WTC11 (cell line): Measurements from ENCODE around the gene NANOGP8. TPM values are rescaled to one million over a fixed set of nuclear protein-coding genes. Genes with fewer than 3 reads are reported as not detected.

Experiments
- ATAC-seq: fragments of 200-7000 bp; cut with Tn5 transposase; 2 replicates; pipeline ENCODE4 v1.10.0; 2021; ENCODE audit warnings: mild to moderate bottlenecking, moderate library complexity
- CTCF ChIA-PET: fragments of 300-600 bp; sonication (Branson Sonifier 250); formaldehyde crosslinking; loops from one replicate; lab custom pipeline; 2021; ENCODE audit warnings: antibody characterized with exemption; lab: Charles Lee
- POLR2A ChIA-PET: fragments of 350-600 bp; sonication (Branson Sonifier 250); formaldehyde crosslinking; loops from one replicate; lab custom pipeline; 2021; ENCODE audit warnings: antibody characterized with exemption; lab: Charles Lee
- DNase-seq: peaks from one replicate; pipeline ENCODE4 v3.0.0; 2021; ENCODE audit warnings: low spot score
- H3K27ac Mint-ChIP-seq: 2 replicates; pipeline ENCODE4 v1.8.0; 2021; ENCODE audit warnings: mixed read lengths
- H3K27me3 Mint-ChIP-seq: 2 replicates; pipeline ENCODE4 v1.8.0; 2021; ENCODE audit warnings: low read depth, mild to moderate bottlenecking, moderate library complexity, mixed read lengths
- H3K36me3 Mint-ChIP-seq: 2 replicates; pipeline ENCODE4 v1.8.0; 2021; ENCODE audit warnings: mixed read lengths
- H3K4me1 Mint-ChIP-seq: 2 replicates; pipeline ENCODE4 v1.8.0; 2022; ENCODE audit warnings: mixed read lengths
- H3K4me3 Mint-ChIP-seq: 2 replicates; pipeline ENCODE4 v1.8.0; 2021; ENCODE audit warnings: mild to moderate bottlenecking, moderate library complexity, mixed read lengths
- H3K9me3 Mint-ChIP-seq: 2 replicates; pipeline ENCODE4 v1.8.0; 2021; ENCODE audit warnings: mixed read lengths
- ATF1 ChIP-seq: sonication (generic); formaldehyde crosslinking; IDR thresholded peaks from 2 replicates; pipeline ENCODE4 v1.8.1; 2023; ENCODE audit warnings: mild to moderate bottlenecking, moderate library complexity, missing genetic modification reagents
- CREB1 ChIP-seq: sonication (generic); formaldehyde crosslinking; IDR thresholded peaks from 2 replicates; pipeline ENCODE4 v1.8.0; 2023; ENCODE audit warnings: mild to moderate bottlenecking, missing genetic modification reagents
- EMX1 ChIP-seq: fragments of 250-450 bp; sonication (Bioruptor Pico); IDR thresholded peaks from 2 replicates; pipeline ENCODE4 v1.8.0; 2021; ENCODE audit warnings: mild to moderate bottlenecking
- ETV6 ChIP-seq: sonication (generic); formaldehyde crosslinking; IDR thresholded peaks from 2 replicates; pipeline ENCODE4 v1.8.1; 2022; ENCODE audit warnings: mild to moderate bottlenecking, missing genetic modification reagents
- FOXJ3 ChIP-seq: sonication (generic); formaldehyde crosslinking; IDR thresholded peaks from 2 replicates; pipeline ENCODE4 v1.9.0; 2021; ENCODE audit warnings: missing genetic modification reagents, mild to moderate bottlenecking, borderline replicate concordance
- FOXP1 ChIP-seq: sonication (generic); formaldehyde crosslinking; IDR thresholded peaks from 2 replicates; pipeline ENCODE4 v1.8.0; 2022; ENCODE audit warnings: missing genetic modification reagents, mild to moderate bottlenecking, moderate library complexity, borderline replicate concordance
- JAZF1 ChIP-seq: fragments of 250-450 bp; sonication (Bioruptor Pico); IDR thresholded peaks from 2 replicates; pipeline ENCODE4 v1.9.0; 2021; ENCODE audit warnings: moderate library complexity, mild to moderate bottlenecking, inconsistent platforms
- MXD4 ChIP-seq: fragments of 250-450 bp; sonication (Bioruptor Pico); IDR thresholded peaks from 2 replicates; pipeline ENCODE4 v1.8.0; 2021; ENCODE audit warnings: mild to moderate bottlenecking, moderate library complexity, borderline replicate concordance
- NR3C1 ChIP-seq: sonication (generic); formaldehyde crosslinking; conservative IDR thresholded peaks from 2 replicates; pipeline ENCODE4 v1.8.1; 2023; ENCODE audit warnings: low read depth, mild to moderate bottlenecking, missing genetic modification reagents
- OVOL2 ChIP-seq: fragments of 250-450 bp; sonication (Bioruptor Pico); IDR thresholded peaks from 2 replicates; pipeline ENCODE4 v1.9.0; 2021; ENCODE audit warnings: mild to moderate bottlenecking, borderline replicate concordance
- RELA ChIP-seq: sonication (generic); formaldehyde crosslinking; IDR thresholded peaks from 2 replicates; pipeline ENCODE4 v1.8.1; 2022; ENCODE audit warnings: missing genetic modification reagents, mild to moderate bottlenecking, borderline replicate concordance
- SMAD3 ChIP-seq: sonication (generic); formaldehyde crosslinking; IDR thresholded peaks from 2 replicates; pipeline ENCODE4 v1.8.0; 2022; ENCODE audit warnings: missing genetic modification reagents, mild to moderate bottlenecking, borderline replicate concordance
- SMAD4 ChIP-seq: sonication (generic); formaldehyde crosslinking; IDR thresholded peaks from 2 replicates; pipeline ENCODE4 v1.8.0; 2022; ENCODE audit warnings: mild to moderate bottlenecking, missing genetic modification reagents
- SOX15 ChIP-seq: fragments of 250-450 bp; sonication (Bioruptor Pico); IDR thresholded peaks from 2 replicates; pipeline ENCODE4 v1.9.0; 2021; ENCODE audit warnings: mild to moderate bottlenecking
- TP53 ChIP-seq: sonication (generic); formaldehyde crosslinking; IDR thresholded peaks from 2 replicates; pipeline ENCODE4 v1.8.1; 2023; ENCODE audit warnings: mild to moderate bottlenecking, missing genetic modification reagents
- ZNF121 ChIP-seq: sonication (generic); formaldehyde crosslinking; IDR thresholded peaks from 2 replicates; pipeline ENCODE4 v1.8.0; 2023; ENCODE audit warnings: missing genetic modification reagents
- ZNF423 ChIP-seq: fragments of 250-450 bp; sonication (Bioruptor Pico); IDR thresholded peaks from 2 replicates; pipeline ENCODE4 v2.1.2; 2022; ENCODE audit warnings: mild to moderate bottlenecking, moderate library complexity
- total RNA-seq: library from RNA; stranded (reverse); gene quantifications from 3 replicates; pipeline ENCODE4 v1.2.3, GENCODE V29; 2021
- TF ChIP-seq, protein P1 (sequence below): sonication (generic); formaldehyde crosslinking; IDR thresholded peaks from 2 replicates; pipeline ENCODE4 v1.8.1; 2023; ENCODE audit warnings: mild to moderate bottlenecking, moderate library complexity, missing genetic modification reagents
- TF ChIP-seq, protein P2 (sequence below): sonication (generic); formaldehyde crosslinking; IDR thresholded peaks from 2 replicates; pipeline ENCODE4 v1.8.1; 2022; ENCODE audit warnings: low read depth, mild to moderate bottlenecking, moderate library complexity, missing genetic modification reagents, borderline replicate concordance
- TF ChIP-seq, protein P3 (sequence below): sonication (generic); formaldehyde crosslinking; IDR thresholded peaks from 2 replicates; pipeline ENCODE4 v1.8.1; 2023; ENCODE audit warnings: mild to moderate bottlenecking, missing genetic modification reagents, moderate library complexity
- TF ChIP-seq, protein P4 (sequence below): sonication (generic); formaldehyde crosslinking; IDR thresholded peaks from 2 replicates; pipeline ENCODE4 v1.8.0; 2022; ENCODE audit warnings: mild to moderate bottlenecking, missing genetic modification reagents
- TF ChIP-seq, protein P5 (sequence below): fragments of 250-450 bp; sonication (Bioruptor Pico); IDR thresholded peaks from 2 replicates; pipeline ENCODE4 v1.9.0; 2021; ENCODE audit warnings: moderate library complexity, mild to moderate bottlenecking, inconsistent platforms, borderline replicate concordance
- TF ChIP-seq, protein P6 (sequence below): fragments of 250-450 bp; sonication (Bioruptor Pico); IDR thresholded peaks from 2 replicates; pipeline ENCODE4 v1.8.0; 2021; ENCODE audit warnings: mild to moderate bottlenecking
- TF ChIP-seq, protein P7 (sequence below): sonication (generic); formaldehyde crosslinking; IDR thresholded peaks from 2 replicates; pipeline ENCODE4 v1.8.1; 2022; ENCODE audit warnings: low read depth, missing genetic modification reagents, borderline replicate concordance

NANOGP8 gene
- total RNA-seq, 1 experiment from 2014 or later = 2.1 TPM

DNA sequence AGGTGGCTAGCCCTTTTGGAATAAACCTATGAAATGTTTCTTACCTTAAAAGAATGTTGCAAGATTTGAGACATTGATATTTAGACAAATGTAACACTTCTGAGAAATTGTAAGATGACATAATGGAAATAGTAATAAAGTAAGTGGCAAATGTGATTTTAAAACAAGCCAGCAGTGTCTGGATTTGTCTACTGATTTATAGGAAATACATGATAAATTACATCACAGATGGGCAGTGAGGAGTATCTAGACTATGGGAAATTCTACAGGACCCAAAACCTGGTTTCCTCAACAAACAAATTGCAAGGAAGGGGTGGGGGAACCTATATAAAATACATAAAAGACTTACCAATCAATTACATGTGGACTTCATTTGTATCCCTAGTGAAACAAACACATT, 37.1 kb downstream of the NANOGP8 start:
- Mint-ChIP-seq H3K4me3 (no peak overlapping the region), H3K36me3 (peaks cover 8% of the 10 kb centered on the region), H3K27ac (no peak overlapping the region), H3K27me3 (no peaks in the 10 kb centered on the region), H3K9me3 (peaks cover 8% of the 10 kb centered on the region), H3K4me1 (peaks cover 15% of the 10 kb centered on the region)
- POLR2A ChIA-PET = no interaction called here
- CTCF ChIA-PET = no interaction called here
- DNase-seq (no peak), ATAC-seq (no peak)
- no peak for TF ChIP-seq NR3C1 (CRISPR knock-in tag)
- TF ChIP-seq ATF1 (CRISPR knock-in tag) = no peak
- no peak for TF ChIP-seq OVOL2
- no peak for TF ChIP-seq FOXP1 (CRISPR knock-in tag)
- TF ChIP-seq SMAD4 (CRISPR knock-in tag) = no peak
- TF ChIP-seq, protein P1, sequence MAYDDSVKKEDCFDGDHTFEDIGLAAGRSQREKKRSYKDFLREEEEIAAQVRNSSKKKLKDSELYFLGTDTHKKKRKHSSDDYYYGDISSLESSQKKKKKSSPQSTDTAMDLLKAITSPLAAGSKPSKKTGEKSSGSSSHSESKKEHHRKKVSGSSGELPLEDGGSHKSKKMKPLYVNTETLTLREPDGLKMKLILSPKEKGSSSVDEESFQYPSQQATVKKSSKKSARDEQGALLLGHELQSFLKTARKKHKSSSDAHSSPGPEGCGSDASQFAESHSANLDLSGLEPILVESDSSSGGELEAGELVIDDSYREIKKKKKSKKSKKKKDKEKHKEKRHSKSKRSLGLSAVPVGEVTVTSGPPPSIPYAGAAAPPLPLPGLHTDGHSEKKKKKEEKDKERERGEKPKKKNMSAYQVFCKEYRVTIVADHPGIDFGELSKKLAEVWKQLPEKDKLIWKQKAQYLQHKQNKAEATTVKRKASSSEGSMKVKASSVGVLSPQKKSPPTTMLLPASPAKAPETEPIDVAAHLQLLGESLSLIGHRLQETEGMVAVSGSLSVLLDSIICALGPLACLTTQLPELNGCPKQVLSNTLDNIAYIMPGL (CRISPR knock-in tag) = no peak
- TF ChIP-seq FOXJ3 (CRISPR knock-in tag) = no peak
- TF ChIP-seq JAZF1 = no peak
- TF ChIP-seq, protein P2, sequence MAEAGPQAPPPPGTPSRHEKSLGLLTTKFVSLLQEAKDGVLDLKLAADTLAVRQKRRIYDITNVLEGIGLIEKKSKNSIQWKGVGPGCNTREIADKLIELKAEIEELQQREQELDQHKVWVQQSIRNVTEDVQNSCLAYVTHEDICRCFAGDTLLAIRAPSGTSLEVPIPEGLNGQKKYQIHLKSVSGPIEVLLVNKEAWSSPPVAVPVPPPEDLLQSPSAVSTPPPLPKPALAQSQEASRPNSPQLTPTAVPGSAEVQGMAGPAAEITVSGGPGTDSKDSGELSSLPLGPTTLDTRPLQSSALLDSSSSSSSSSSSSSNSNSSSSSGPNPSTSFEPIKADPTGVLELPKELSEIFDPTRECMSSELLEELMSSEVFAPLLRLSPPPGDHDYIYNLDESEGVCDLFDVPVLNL (CRISPR knock-in tag) = no peak
- no peak for TF ChIP-seq ZNF121 (CRISPR knock-in tag)
- no peak for TF ChIP-seq ZNF423 (CRISPR knock-in tag)
- no peak for TF ChIP-seq MXD4
- no peak for TF ChIP-seq TP53 (CRISPR knock-in tag)
- TF ChIP-seq SOX15 (CRISPR knock-in tag) = no peak
- no peak for TF ChIP-seq SMAD3 (CRISPR knock-in tag)
- TF ChIP-seq, protein P3, sequence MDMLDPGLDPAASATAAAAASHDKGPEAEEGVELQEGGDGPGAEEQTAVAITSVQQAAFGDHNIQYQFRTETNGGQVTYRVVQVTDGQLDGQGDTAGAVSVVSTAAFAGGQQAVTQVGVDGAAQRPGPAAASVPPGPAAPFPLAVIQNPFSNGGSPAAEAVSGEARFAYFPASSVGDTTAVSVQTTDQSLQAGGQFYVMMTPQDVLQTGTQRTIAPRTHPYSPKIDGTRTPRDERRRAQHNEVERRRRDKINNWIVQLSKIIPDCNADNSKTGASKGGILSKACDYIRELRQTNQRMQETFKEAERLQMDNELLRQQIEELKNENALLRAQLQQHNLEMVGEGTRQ (CRISPR knock-in tag) = no peak

DNA sequence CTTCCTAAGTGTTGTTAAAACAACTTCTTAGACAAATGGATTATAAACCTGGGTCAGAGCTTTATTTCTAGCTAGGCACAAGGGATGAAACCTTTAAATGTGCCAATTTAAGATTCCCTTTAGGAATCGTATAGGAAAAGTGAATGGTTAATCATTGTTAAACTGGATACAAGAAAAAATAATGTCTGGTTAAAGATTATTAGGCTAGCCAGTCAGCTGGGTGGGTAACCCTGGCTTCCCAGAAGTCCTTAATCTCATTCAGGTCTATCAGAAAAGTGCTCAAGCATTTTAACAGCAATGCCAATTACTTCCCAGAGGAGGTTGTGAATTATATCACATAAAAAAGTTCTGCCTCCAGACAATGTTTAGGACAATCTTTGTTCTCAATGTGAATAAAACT, 37.6 kb downstream of the NANOGP8 start:
- DNase-seq (no peak), ATAC-seq (no peak)
- no peak overlapping the region for H3K27ac Mint-ChIP-seq
- no peaks in the 10 kb centered on the region for H3K27me3 Mint-ChIP-seq
- H3K4me3 Mint-ChIP-seq = no peak overlapping the region
- ChIA-PET CTCF (no interaction called here), POLR2A (no interaction called here)
- peaks cover 8% of the 10 kb centered on the region for H3K9me3 Mint-ChIP-seq
- peaks cover 15% of the 10 kb centered on the region for H3K4me1 Mint-ChIP-seq
- H3K36me3 Mint-ChIP-seq = peaks cover 8% of the 10 kb centered on the region
- TF ChIP-seq RELA = no peak
- no peak for TF ChIP-seq EMX1 (CRISPR knock-in tag)
- TF ChIP-seq OVOL2 = no peak
- no peak for TF ChIP-seq FOXP1 (CRISPR knock-in tag)
- TF ChIP-seq, protein P4, sequence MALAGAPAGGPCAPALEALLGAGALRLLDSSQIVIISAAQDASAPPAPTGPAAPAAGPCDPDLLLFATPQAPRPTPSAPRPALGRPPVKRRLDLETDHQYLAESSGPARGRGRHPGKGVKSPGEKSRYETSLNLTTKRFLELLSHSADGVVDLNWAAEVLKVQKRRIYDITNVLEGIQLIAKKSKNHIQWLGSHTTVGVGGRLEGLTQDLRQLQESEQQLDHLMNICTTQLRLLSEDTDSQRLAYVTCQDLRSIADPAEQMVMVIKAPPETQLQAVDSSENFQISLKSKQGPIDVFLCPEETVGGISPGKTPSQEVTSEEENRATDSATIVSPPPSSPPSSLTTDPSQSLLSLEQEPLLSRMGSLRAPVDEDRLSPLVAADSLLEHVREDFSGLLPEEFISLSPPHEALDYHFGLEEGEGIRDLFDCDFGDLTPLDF (CRISPR knock-in tag) = no peak
- TF ChIP-seq FOXJ3 (CRISPR knock-in tag) = no peak
- TF ChIP-seq, protein P5, sequence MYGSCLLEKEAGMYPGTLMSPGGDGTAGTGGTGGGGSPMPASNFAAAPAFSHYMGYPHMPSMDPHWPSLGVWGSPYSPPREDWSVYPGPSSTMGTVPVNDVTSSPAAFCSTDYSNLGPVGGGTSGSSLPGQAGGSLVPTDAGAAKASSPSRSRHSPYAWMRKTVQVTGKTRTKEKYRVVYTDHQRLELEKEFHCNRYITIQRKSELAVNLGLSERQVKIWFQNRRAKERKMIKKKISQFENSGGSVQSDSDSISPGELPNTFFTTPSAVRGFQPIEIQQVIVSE (CRISPR knock-in tag) = no peak
- TF ChIP-seq, protein P6, sequence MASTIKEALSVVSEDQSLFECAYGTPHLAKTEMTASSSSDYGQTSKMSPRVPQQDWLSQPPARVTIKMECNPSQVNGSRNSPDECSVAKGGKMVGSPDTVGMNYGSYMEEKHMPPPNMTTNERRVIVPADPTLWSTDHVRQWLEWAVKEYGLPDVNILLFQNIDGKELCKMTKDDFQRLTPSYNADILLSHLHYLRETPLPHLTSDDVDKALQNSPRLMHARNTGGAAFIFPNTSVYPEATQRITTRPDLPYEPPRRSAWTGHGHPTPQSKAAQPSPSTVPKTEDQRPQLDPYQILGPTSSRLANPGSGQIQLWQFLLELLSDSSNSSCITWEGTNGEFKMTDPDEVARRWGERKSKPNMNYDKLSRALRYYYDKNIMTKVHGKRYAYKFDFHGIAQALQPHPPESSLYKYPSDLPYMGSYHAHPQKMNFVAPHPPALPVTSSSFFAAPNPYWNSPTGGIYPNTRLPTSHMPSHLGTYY (CRISPR knock-in tag) = no peak
- TF ChIP-seq, protein P7, sequence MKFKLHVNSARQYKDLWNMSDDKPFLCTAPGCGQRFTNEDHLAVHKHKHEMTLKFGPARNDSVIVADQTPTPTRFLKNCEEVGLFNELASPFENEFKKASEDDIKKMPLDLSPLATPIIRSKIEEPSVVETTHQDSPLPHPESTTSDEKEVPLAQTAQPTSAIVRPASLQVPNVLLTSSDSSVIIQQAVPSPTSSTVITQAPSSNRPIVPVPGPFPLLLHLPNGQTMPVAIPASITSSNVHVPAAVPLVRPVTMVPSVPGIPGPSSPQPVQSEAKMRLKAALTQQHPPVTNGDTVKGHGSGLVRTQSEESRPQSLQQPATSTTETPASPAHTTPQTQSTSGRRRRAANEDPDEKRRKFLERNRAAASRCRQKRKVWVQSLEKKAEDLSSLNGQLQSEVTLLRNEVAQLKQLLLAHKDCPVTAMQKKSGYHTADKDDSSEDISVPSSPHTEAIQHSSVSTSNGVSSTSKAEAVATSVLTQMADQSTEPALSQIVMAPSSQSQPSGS = no peak
- no peak for TF ChIP-seq NR3C1 (CRISPR knock-in tag)
- no peak for TF ChIP-seq CREB1 (CRISPR knock-in tag)
- TF ChIP-seq ETV6 = no peak
